Spleen (tissue), 7 donors: ENCODE measurements around the gene SDK1.
"Not testable (repeated sequence)": the region's sequence is repeated elsewhere in the genome, so short reads cannot be mapped to it uniquely, and the experiment has no call there.

Source experiments
- CTCF ChIP-seq, 11 experiments: fragments of 200-600 bp in 7 of 11; fragments of 450-650 bp in 4 of 11; sonication (generic) in 4 of 11; IDR thresholded peaks in 8 of 11; conservative IDR thresholded peaks in 3 of 11; 1 replicate in 7 of 11; 2 replicates in 4 of 11; pipeline versions ENCODE4 v1.4.0 to v1.8.0; 2016 to 2021; ENCODE audit warnings: antibody characterized with exemption in 11 of 11, inconsistent platforms in 4 of 11, mild to moderate bottlenecking in 1 of 11
- POLR2A ChIP-seq, 3 donors: fragments of 450-650 bp; IDR thresholded peaks; one replicate each; pipeline ENCODE4 v1.5.1; 2017; ENCODE audit warnings: antibody characterized with exemption in 3 of 3, mild to moderate bottlenecking in 1 of 3
- donor health status: DM: no; HTN: no; CAD: no; lungs with moderate emphysema.
- donor health status: DM: no; HTN: no; CAD: no.
- donor health status: DM: no; HTN: no; CAD: no.

DNA sequence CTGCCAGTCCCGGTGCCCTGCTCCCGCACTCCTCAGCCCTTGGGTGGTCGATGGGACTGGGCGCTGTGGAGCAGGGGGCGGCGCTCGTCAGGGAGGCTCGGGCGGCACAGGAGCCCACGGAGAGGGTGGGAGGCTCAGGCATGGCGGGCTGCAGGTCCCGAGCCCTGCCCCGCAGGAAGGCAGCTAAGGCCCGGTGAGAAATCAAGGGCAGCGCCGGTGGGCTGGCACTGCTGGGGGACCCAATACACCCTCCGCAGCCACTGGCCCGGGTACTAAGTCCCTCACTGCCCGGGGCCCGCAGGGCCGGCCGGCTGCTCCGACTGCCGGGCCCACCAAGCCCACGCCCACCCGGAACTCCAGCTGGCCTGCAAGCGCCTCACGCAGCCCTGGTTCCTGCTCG is 1012.9 kb downstream of the SDK1 start:
- TF ChIP-seq CTCF (IDR thresholded peaks at IDR 0.05 in 8 of 11, conservative IDR thresholded peaks at IDR 0.05 in 3 of 11); POLR2A (IDR thresholded peaks at IDR 0.05): not testable (repeated sequence)
